WTC11 (cell line): Measurements from ENCODE around the gene ATRIP. TPM values are rescaled to one million over a fixed set of nuclear protein-coding genes. Genes with fewer than 3 reads are reported as not detected.
"Not testable (repeated sequence)": the region's sequence is repeated elsewhere in the genome, so short reads cannot be mapped to it uniquely, and the experiment has no call there.

Experiments used
- ATAC-seq: fragments of 200-7000 bp; cut with Tn5 transposase; 2 replicates; pipeline ENCODE4 v1.10.0; 2021; ENCODE audit warnings: mild to moderate bottlenecking, moderate library complexity
- CTCF ChIA-PET: fragments of 300-600 bp; sonication (Branson Sonifier 250); formaldehyde crosslinking; loops from one replicate; lab custom pipeline; 2021; ENCODE audit warnings: antibody characterized with exemption; lab: Charles Lee
- POLR2A ChIA-PET: fragments of 350-600 bp; sonication (Branson Sonifier 250); formaldehyde crosslinking; loops from one replicate; lab custom pipeline; 2021; ENCODE audit warnings: antibody characterized with exemption; lab: Charles Lee
- DNase-seq: peaks from one replicate; pipeline ENCODE4 v3.0.0; 2021; ENCODE audit warnings: low spot score
- H3K27ac Mint-ChIP-seq: 2 replicates; pipeline ENCODE4 v1.8.0; 2021; ENCODE audit warnings: mixed read lengths
- H3K27me3 Mint-ChIP-seq: 2 replicates; pipeline ENCODE4 v1.8.0; 2021; ENCODE audit warnings: low read depth, mild to moderate bottlenecking, moderate library complexity, mixed read lengths
- H3K36me3 Mint-ChIP-seq: 2 replicates; pipeline ENCODE4 v1.8.0; 2021; ENCODE audit warnings: mixed read lengths
- H3K4me1 Mint-ChIP-seq: 2 replicates; pipeline ENCODE4 v1.8.0; 2022; ENCODE audit warnings: mixed read lengths
- H3K4me3 Mint-ChIP-seq: 2 replicates; pipeline ENCODE4 v1.8.0; 2021; ENCODE audit warnings: mild to moderate bottlenecking, moderate library complexity, mixed read lengths
- H3K9me3 Mint-ChIP-seq: 2 replicates; pipeline ENCODE4 v1.8.0; 2021; ENCODE audit warnings: mixed read lengths
- ATF1 ChIP-seq: sonication (generic); formaldehyde crosslinking; IDR thresholded peaks from 2 replicates; pipeline ENCODE4 v1.8.1; 2023; ENCODE audit warnings: mild to moderate bottlenecking, moderate library complexity, missing genetic modification reagents
- CDX4 ChIP-seq: fragments of 250-450 bp; sonication (Bioruptor Pico); IDR thresholded peaks from 2 replicates; pipeline ENCODE4 v1.9.0; 2021; ENCODE audit warnings: moderate library complexity, mild to moderate bottlenecking, inconsistent platforms, borderline replicate concordance
- CREB1 ChIP-seq: sonication (generic); formaldehyde crosslinking; IDR thresholded peaks from 2 replicates; pipeline ENCODE4 v1.8.0; 2023; ENCODE audit warnings: mild to moderate bottlenecking, missing genetic modification reagents
- EMX1 ChIP-seq: fragments of 250-450 bp; sonication (Bioruptor Pico); IDR thresholded peaks from 2 replicates; pipeline ENCODE4 v1.8.0; 2021; ENCODE audit warnings: mild to moderate bottlenecking
- GABPB1 ChIP-seq: sonication (generic); formaldehyde crosslinking; IDR thresholded peaks from 2 replicates; pipeline ENCODE4 v1.8.1; 2023; ENCODE audit warnings: mild to moderate bottlenecking, missing genetic modification reagents
- KAT7 ChIP-seq: sonication (generic); formaldehyde crosslinking; IDR thresholded peaks from 2 replicates; pipeline ENCODE4 v1.8.1; 2023; ENCODE audit warnings: missing genetic modification reagents, mild to moderate bottlenecking, borderline replicate concordance
- NFE2L1 ChIP-seq: sonication (generic); formaldehyde crosslinking; IDR thresholded peaks from 2 replicates; pipeline ENCODE4 v1.8.1; 2023; ENCODE audit warnings: missing genetic modification reagents
- NFYB ChIP-seq: sonication (generic); formaldehyde crosslinking; conservative IDR thresholded peaks from 2 replicates; pipeline ENCODE4 v1.8.0; 2022; ENCODE audit warnings: low read depth, missing genetic modification reagents
- NR2C2 ChIP-seq: sonication (generic); formaldehyde crosslinking; IDR thresholded peaks from 2 replicates; pipeline ENCODE4 v1.8.0; 2022; ENCODE audit warnings: mild to moderate bottlenecking, missing genetic modification reagents
- SMAD3 ChIP-seq: sonication (generic); formaldehyde crosslinking; IDR thresholded peaks from 2 replicates; pipeline ENCODE4 v1.8.0; 2022; ENCODE audit warnings: missing genetic modification reagents, mild to moderate bottlenecking, borderline replicate concordance
- SMAD4 ChIP-seq: sonication (generic); formaldehyde crosslinking; IDR thresholded peaks from 2 replicates; pipeline ENCODE4 v1.8.0; 2022; ENCODE audit warnings: mild to moderate bottlenecking, missing genetic modification reagents
- STAT6 ChIP-seq: sonication (generic); formaldehyde crosslinking; conservative IDR thresholded peaks from 2 replicates; pipeline ENCODE4 v1.8.1; 2023; ENCODE audit warnings: mild to moderate bottlenecking, low read depth, missing genetic modification reagents, moderate library complexity
- TCF7 ChIP-seq: sonication (generic); formaldehyde crosslinking; IDR thresholded peaks from 2 replicates; pipeline ENCODE4 v1.8.0; 2022; ENCODE audit warnings: mild to moderate bottlenecking, low read depth, missing genetic modification reagents, moderate library complexity
- ZMAT4 ChIP-seq: fragments of 250-450 bp; sonication (Bioruptor Pico); IDR thresholded peaks from 2 replicates; pipeline ENCODE4 v1.9.0; 2021; ENCODE audit warnings: mild to moderate bottlenecking
- ZNF121 ChIP-seq: sonication (generic); formaldehyde crosslinking; IDR thresholded peaks from 2 replicates; pipeline ENCODE4 v1.8.0; 2023; ENCODE audit warnings: missing genetic modification reagents
- ZNF138 ChIP-seq: sonication (generic); formaldehyde crosslinking; conservative IDR thresholded peaks from 2 replicates; pipeline ENCODE4 v1.8.1; 2022; ENCODE audit warnings: mild to moderate bottlenecking, moderate library complexity, missing genetic modification reagents
- ZNF232 ChIP-seq: sonication (generic); formaldehyde crosslinking; IDR thresholded peaks from 2 replicates; pipeline ENCODE4 v1.8.0; 2022; ENCODE audit warnings: mild to moderate bottlenecking, missing genetic modification reagents
- ZNF317 ChIP-seq: sonication (generic); formaldehyde crosslinking; IDR thresholded peaks from 2 replicates; pipeline ENCODE4 v1.8.1; 2023; ENCODE audit warnings: low read depth, mild to moderate bottlenecking, moderate library complexity, missing genetic modification reagents, borderline replicate concordance
- total RNA-seq: library from RNA; stranded (reverse); gene quantifications from 3 replicates; pipeline ENCODE4 v1.2.3, GENCODE V29; 2021
- TF ChIP-seq, protein P1 (sequence below): sonication (generic); formaldehyde crosslinking; conservative IDR thresholded peaks from 2 replicates; pipeline ENCODE4 v1.8.1; 2022; ENCODE audit warnings: mild to moderate bottlenecking, missing genetic modification reagents
- TF ChIP-seq, protein P2 (sequence below): sonication (generic); formaldehyde crosslinking; IDR thresholded peaks from 2 replicates; pipeline ENCODE4 v1.8.0; 2022; ENCODE audit warnings: missing genetic modification reagents

The ATRIP gene
- total RNA-seq, 1 experiment from 2014 or later, result 18.2 TPM

- no peak for TF ChIP-seq CDX4 (CRISPR knock-in tag)
- TF ChIP-seq ZMAT4 (CRISPR knock-in tag), result no peak
- no peak for TF ChIP-seq KAT7 (CRISPR knock-in tag)
- TF ChIP-seq NFE2L1 (CRISPR knock-in tag), result no peak
- TF ChIP-seq STAT6 (CRISPR knock-in tag), result no peak
- no peak for TF ChIP-seq CREB1 (CRISPR knock-in tag)
- TF ChIP-seq, all 79 proteins: peak for 0
Observed at GRCh38 chr3:48459773-48460516, 13.4 kb downstream of the ATRIP start (continued).

DNA sequence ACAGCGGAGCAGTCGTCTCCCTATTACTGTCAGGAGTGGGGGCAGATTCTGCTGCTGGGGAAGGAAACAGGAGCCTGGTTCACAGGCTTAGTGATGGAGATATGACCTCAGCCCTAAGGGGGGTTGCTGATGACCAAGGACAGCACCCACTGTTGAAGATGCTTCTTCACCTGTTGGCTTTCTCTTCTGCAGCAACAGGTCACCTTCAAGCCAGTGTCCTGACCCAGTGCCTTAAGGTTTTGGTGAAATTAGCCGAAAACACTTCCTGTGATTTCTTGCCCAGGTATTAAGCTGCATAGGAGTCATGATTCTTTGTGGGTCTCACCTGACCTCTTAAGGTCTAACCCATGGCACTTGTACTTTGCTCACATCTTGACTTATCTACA lies 14.0 kb downstream of the ATRIP start:
- no peak for DNase-seq
- TF ChIP-seq, protein P1, sequence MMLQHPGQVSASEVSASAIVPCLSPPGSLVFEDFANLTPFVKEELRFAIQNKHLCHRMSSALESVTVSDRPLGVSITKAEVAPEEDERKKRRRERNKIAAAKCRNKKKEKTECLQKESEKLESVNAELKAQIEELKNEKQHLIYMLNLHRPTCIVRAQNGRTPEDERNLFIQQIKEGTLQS (CRISPR knock-in tag), result no peak
- TF ChIP-seq GABPB1 (no peak), ZNF317 (CRISPR knock-in tag) (no peak), ZNF138 (no peak), CREB1 (CRISPR knock-in tag) (no peak), ZNF232 (CRISPR knock-in tag) (no peak), NFYB (CRISPR knock-in tag) (no peak), EMX1 (no peak), SMAD4 (CRISPR knock-in tag) (no peak), NR2C2 (CRISPR knock-in tag) (no peak), ZNF121 (CRISPR knock-in tag) (no peak), TCF7 (CRISPR knock-in tag) (no peak), ATF1 (CRISPR knock-in tag) (no peak), CDX4 (CRISPR knock-in tag) (no peak), SMAD3 (CRISPR knock-in tag) (no peak)
- TF ChIP-seq, protein P2, sequence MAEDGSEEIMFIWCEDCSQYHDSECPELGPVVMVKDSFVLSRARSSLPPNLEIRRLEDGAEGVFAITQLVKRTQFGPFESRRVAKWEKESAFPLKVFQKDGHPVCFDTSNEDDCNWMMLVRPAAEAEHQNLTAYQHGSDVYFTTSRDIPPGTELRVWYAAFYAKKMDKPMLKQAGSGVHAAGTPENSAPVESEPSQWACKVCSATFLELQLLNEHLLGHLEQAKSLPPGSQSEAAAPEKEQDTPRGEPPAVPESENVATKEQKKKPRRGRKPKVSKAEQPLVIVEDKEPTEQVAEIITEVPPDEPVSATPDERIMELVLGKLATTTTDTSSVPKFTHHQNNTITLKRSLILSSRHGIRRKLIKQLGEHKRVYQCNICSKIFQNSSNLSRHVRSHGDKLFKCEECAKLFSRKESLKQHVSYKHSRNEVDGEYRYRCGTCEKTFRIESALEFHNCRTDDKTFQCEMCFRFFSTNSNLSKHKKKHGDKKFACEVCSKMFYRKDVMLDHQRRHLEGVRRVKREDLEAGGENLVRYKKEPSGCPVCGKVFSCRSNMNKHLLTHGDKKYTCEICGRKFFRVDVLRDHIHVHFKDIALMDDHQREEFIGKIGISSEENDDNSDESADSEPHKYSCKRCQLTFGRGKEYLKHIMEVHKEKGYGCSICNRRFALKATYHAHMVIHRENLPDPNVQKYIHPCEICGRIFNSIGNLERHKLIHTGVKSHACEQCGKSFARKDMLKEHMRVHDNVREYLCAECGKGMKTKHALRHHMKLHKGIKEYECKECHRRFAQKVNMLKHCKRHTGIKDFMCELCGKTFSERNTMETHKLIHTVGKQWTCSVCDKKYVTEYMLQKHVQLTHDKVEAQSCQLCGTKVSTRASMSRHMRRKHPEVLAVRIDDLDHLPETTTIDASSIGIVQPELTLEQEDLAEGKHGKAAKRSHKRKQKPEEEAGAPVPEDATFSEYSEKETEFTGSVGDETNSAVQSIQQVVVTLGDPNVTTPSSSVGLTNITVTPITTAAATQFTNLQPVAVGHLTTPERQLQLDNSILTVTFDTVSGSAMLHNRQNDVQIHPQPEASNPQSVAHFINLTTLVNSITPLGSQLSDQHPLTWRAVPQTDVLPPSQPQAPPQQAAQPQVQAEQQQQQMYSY (CRISPR knock-in tag), result no peak
- no peak overlapping the region for H3K4me3 Mint-ChIP-seq
- ChIA-PET POLR2A (no interaction called here), CTCF (interaction anchor here (1.9 kb wide), 1 partner anchor 13 kb away, joined by 6 read pairs; no protein-coding TSS in a partner anchor)
- peaks cover 28% of the 10 kb centered on the region for H3K36me3 Mint-ChIP-seq
- ATAC-seq, result no peak
- peaks cover 6% of the 10 kb centered on the region for H3K4me1 Mint-ChIP-seq
- no peak overlapping the region for H3K27ac Mint-ChIP-seq
- H3K9me3 Mint-ChIP-seq, result no peaks in the 10 kb centered on the region
- H3K27me3 Mint-ChIP-seq, result no peaks in the 10 kb centered on the region

DNA sequence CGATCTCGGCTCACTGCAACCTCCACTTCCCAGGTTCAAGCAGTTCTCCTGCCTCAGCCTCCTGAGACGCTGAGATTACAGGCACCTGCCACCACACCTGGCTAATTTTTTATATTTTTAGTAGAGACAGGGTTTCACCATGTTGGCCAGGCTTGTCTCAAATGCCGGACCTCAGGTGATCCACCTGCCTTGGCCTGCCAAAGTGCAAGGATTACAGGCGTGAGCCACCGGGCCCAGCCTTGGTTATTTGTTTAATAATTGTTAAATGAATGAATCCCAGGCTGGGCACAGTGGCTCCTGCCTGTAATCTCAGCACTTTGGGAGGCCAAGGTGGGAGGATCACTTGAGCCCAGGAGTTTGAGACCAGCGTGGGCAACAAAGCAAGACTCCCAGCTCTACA lies 15.2 kb downstream of the ATRIP start:
- H3K27me3 Mint-ChIP-seq, H3K27ac Mint-ChIP-seq, H3K4me3 Mint-ChIP-seq, POLR2A ChIA-PET, ATAC-seq, H3K9me3 Mint-ChIP-seq, DNase-seq: not testable (repeated sequence)
- CTCF ChIA-PET, result interaction anchor here (0.5 to 3.4 kb wide), 4 partner anchors 12 to 49 kb away, joined by 3 to 14 read pairs (median 4); no protein-coding TSS in a partner anchor
- Mint-ChIP-seq H3K36me3 (peaks cover 26% of the 10 kb centered on the region), H3K4me1 (peaks cover 15% of the 10 kb centered on the region)
